HepG2 (cell line): ENCODE results near the gene RSL1D1. TPM values are rescaled to one million over a fixed set of nuclear protein-coding genes. Genes with fewer than 3 reads are reported as not detected.

Experiments
- HNF1B ChIP-seq: sonication (generic); formaldehyde crosslinking; IDR thresholded peaks from 2 replicates; pipeline ENCODE4 v1.5.1; 2020; ENCODE audit warnings: mild to moderate bottlenecking, moderate library complexity, missing genetic modification reagents
- POGZ ChIP-seq: sonication (generic); formaldehyde crosslinking; IDR thresholded peaks from 2 replicates; pipeline ENCODE4 v1.4.0; 2020; ENCODE audit warnings: mild to moderate bottlenecking, missing genetic modification reagents
- RERE ChIP-seq: IDR thresholded peaks from 2 replicates; pipeline ENCODE4 v1.6.1; 2016; ENCODE audit warnings: low read depth, missing genetic modification reagents, missing compliant biosample characterization
- SKI ChIP-seq: fragments of 450-650 bp; IDR thresholded peaks from one replicate; pipeline ENCODE4 v1.6.1; 2018; ENCODE audit warnings: mild to moderate bottlenecking; ENCODE audit not compliant: partially characterized antibody
- ZBTB2 ChIP-seq: sonication (generic); formaldehyde crosslinking; IDR thresholded peaks from 2 replicates; pipeline ENCODE4 v1.8.0; 2022; ENCODE audit warnings: low read depth, missing genetic modification reagents
- ZHX1 ChIP-seq: sonication (generic); formaldehyde crosslinking; IDR thresholded peaks from 2 replicates; pipeline ENCODE4 v1.8.1; 2022; ENCODE audit warnings: low read depth, mild to moderate bottlenecking, missing genetic modification reagents
- ZMYM3 ChIP-seq: sonication (generic); formaldehyde crosslinking; IDR thresholded peaks from 2 replicates; pipeline ENCODE4 v1.5.1; 2020; ENCODE audit warnings: mild to moderate bottlenecking, missing genetic modification reagents
- ZNF12 ChIP-seq: sonication (generic); formaldehyde crosslinking; IDR thresholded peaks from 2 replicates; pipeline ENCODE4 v1.5.0; 2020; ENCODE audit warnings: missing genetic modification reagents
- ZNF737 ChIP-seq: sonication (generic); formaldehyde crosslinking; IDR thresholded peaks from 2 replicates; pipeline ENCODE4 v1.5.0; 2020; ENCODE audit warnings: missing genetic modification reagents, mild to moderate bottlenecking, borderline replicate concordance
- ZNF788 ChIP-seq: sonication (generic); formaldehyde crosslinking; IDR thresholded peaks from 2 replicates; pipeline ENCODE4 v1.5.0; 2020; ENCODE audit warnings: mild to moderate bottlenecking, missing genetic modification reagents, borderline replicate concordance
- polyA plus RNA-seq, 8 experiments: library from polyadenylated mRNA; depleted of rRNA in 3 of 8; stranded (reverse) in 7 of 8; unstranded in 1 of 8; fragments of >200 nt; fragmentation: Illumina TruSeq in 4 of 8; extraction: Trizol in 4 of 8; gene quantifications; 2 replicates each; pipeline versions ENCODE4 v1.2.1 to v1.2.3, GENCODE V29; 2011 to 2016; ENCODE audit warnings: low read depth in 4 of 8, missing spikeins in 1 of 8, mixed read lengths in 1 of 8; ENCODE audit not compliant: insufficient read depth in 1 of 8
- total RNA-seq, 5 experiments: library from RNA; depleted of rRNA; stranded (reverse); fragments of >200 nt; fragmentation: Illumina TruSeq; extraction: Trizol; gene quantifications; 2 replicates each; pipeline ENCODE4 v1.2.3, GENCODE V29; 2016; ENCODE audit warnings: low read depth in 1 of 5
- TF ChIP-seq, protein P1 (sequence below): sonication (generic); formaldehyde crosslinking; IDR thresholded peaks from 2 replicates; pipeline ENCODE4 v1.8.0; 2022; ENCODE audit warnings: mild to moderate bottlenecking, missing genetic modification reagents, borderline replicate concordance

Gene RSL1D1
- total and polyA plus RNA-seq, 2 of the 13 experiments (the other 11 are each of a cell fraction or from before 2014, with no cell fraction given) = 187 to 343 TPM

- TF ChIP-seq ZBTB2 = peak; percentile 77; the same call in 1 of the 2 replicates
- TF ChIP-seq ZNF788 (CRISPR knock-in tag) = peak; percentile 59; the same call in 1 of the 2 replicates
- TF ChIP-seq ZNF737 (CRISPR knock-in tag) = no peak; the same call in 1 of the 2 replicates
- TF ChIP-seq, protein P1, sequence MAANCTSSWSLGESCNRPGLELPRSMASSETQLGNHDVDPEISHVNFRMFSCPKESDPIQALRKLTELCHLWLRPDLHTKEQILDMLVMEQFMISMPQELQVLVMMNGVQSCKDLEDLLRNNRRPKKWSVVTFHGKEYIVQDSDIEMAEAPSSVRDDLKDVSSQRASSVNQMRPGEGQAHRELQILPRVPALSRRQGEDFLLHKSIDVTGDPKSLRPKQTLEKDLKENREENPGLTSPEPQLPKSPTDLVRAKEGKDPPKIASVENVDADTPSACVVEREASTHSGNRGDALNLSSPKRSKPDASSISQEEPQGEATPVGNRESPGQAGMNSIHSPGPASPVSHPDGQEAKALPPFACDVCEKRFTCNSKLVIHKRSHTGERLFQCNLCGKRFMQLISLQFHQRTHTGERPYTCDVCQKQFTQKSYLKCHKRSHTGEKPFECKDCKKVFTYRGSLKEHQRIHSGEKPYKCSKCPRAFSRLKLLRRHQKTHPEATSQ (CRISPR knock-in tag) = peak; percentile 90; the same call in 1 of the 2 replicates
- peak; percentile 77 for TF ChIP-seq ZNF12 (CRISPR knock-in tag)
- TF ChIP-seq SKI = peak; percentile 18
- TF ChIP-seq ZMYM3 (CRISPR knock-in tag) = no peak
- peak; percentile 80 for TF ChIP-seq POGZ (CRISPR knock-in tag)
- 0 out of 2 replicates have a peak, but pooled peaks have one; percentile 59 for TF ChIP-seq ZHX1
- TF ChIP-seq RERE (CRISPR knock-in tag) = no peak
- peak; percentile 85 for TF ChIP-seq HNF1B (CRISPR knock-in tag)
Measured at GRCh38 chr16:11851294-11852091, at the start of gene RSL1D1 (continued).
